ENCODE measurements around the gene CIROP.

- TF ChIP-seq POLR2AphosphoS5 (IDR thresholded peaks at IDR 0.05; ENCODE audit: low read depth, low read length) (no peak), POLR2A (IDR thresholded peaks at IDR 0.05; ENCODE audit: low read depth, low read length) (no peak), TAF1 (IDR thresholded peaks at IDR 0.05; ENCODE audit: borderline replicate concordance, low read depth, low read length) (no peak)
Measured at GRCh38 chr14:23146980-23147379, 42.2 kb upstream of the CIROP start.
